ENCODE results near the gene FBXL19. TPM values are rescaled to one million over a fixed set of nuclear protein-coding genes. Genes with fewer than 3 reads are reported as not detected.

The FBXL19 gene
- total and polyA plus RNA-seq, 2 of the 13 experiments (the other 11 are each of a cell fraction or from before 2014, with no cell fraction given) = 6.0 to 13.7 TPM

- TF ChIP-seq AFF4 (CRISPR knock-in tag; IDR thresholded peaks at IDR 0.05) = 0 out of 2 replicates have a peak, but pooled peaks have one; percentile 16
- no peak for TF ChIP-seq CREB3 (CRISPR knock-in tag; IDR thresholded peaks at IDR 0.05)
- TF ChIP-seq ZNF33A (CRISPR knock-in tag; IDR thresholded peaks at IDR 0.05; ENCODE audit: borderline replicate concordance) = no peak
- no peak for TF ChIP-seq ZNF121 (CRISPR knock-in tag; IDR thresholded peaks at IDR 0.05)
- no peak for TF ChIP-seq ELK4 (CRISPR knock-in tag; IDR thresholded peaks at IDR 0.05; ENCODE audit: borderline replicate concordance)
- peak; percentile 53 for TF ChIP-seq ZBTB33 (CRISPR knock-in tag; IDR thresholded peaks at IDR 0.05)
- TF ChIP-seq MYPOP (CRISPR knock-in tag; IDR thresholded peaks at IDR 0.05) = 0 out of 2 replicates have a peak, but pooled peaks have one; percentile 36
- TF ChIP-seq ZNF781 (CRISPR knock-in tag; IDR thresholded peaks at IDR 0.05; ENCODE audit: borderline replicate concordance, not compliant biosample characterization) = peak; percentile 19
- TF ChIP-seq ZSCAN21 (CRISPR knock-in tag; IDR thresholded peaks at IDR 0.05; ENCODE audit: borderline replicate concordance) = peak; percentile 5; the same call in 1 of the 2 replicates
- TF ChIP-seq DZIP1 (CRISPR knock-in tag; IDR thresholded peaks at IDR 0.05) = 0 out of 2 replicates have a peak, but pooled peaks have one; percentile 76
- 0 out of 2 replicates have a peak, but pooled peaks have one; percentile 59 for TF ChIP-seq ZNF512B (CRISPR knock-in tag; IDR thresholded peaks at IDR 0.05; ENCODE audit: borderline replicate concordance)
These were observed 27.2 kb downstream of the FBXL19 start (continued) for GRCh38 chr16:30950516-30951065.

Measured in HepG2 (cell line).